Activated T-cell treated with anti-CD3 and anti-CD28 coated beads, Interleukin-2, amount 50 U/mL, for 1 hour (primary cell): ENCODE results near the gene EEF2.
A peak's percentile ranks its signal among the peaks of the same experiment; 100 is the strongest.

ENCODE experiments used
- DNase-seq: peaks from one replicate; pipeline ENCODE4 v3.0.0-alpha.2; 2020

Gene EEF2

DNA sequence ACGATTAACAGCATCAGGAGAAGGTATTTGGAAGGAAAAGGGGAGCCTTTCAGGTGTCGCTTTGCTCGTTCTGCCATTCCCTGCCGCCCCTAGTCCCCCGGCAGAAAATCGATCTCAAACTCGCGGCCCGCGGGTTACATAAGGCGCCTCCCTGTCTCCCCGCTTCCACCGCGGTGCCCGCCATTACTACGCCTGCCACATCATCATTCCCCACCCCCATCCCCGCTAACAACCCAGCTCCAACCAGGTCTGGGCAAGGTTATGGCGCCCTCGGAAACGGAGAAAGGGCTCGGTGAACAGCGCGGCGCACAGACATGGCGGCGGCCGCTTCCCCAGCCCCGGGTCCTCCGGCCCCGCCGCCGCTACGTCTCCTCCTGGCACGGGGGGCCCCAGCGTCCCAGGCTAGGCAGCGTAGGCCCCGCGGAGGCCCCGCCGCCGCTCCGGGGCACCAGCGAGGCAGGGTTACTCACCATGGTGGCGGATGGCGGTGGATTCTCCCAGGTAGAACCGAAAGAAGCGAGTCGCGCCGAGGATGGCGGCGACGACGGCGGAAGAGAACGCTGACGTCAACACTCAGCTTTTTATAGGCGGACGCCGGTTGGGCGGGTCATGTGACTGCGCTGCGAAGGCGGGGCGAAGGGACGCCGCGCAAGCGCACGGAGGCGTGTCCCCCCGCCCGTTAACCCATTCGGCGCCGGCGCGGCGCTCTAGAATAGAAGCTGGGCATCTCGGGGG is at the start of gene EEF2:
Gene EEF2, minus strand, starts transcription at position 556 of the 735 bp plus-strand sequence. Its CDS starts 83 bp downstream, at position 473.
- peak; percentile 93 for DNase-seq

DNA sequence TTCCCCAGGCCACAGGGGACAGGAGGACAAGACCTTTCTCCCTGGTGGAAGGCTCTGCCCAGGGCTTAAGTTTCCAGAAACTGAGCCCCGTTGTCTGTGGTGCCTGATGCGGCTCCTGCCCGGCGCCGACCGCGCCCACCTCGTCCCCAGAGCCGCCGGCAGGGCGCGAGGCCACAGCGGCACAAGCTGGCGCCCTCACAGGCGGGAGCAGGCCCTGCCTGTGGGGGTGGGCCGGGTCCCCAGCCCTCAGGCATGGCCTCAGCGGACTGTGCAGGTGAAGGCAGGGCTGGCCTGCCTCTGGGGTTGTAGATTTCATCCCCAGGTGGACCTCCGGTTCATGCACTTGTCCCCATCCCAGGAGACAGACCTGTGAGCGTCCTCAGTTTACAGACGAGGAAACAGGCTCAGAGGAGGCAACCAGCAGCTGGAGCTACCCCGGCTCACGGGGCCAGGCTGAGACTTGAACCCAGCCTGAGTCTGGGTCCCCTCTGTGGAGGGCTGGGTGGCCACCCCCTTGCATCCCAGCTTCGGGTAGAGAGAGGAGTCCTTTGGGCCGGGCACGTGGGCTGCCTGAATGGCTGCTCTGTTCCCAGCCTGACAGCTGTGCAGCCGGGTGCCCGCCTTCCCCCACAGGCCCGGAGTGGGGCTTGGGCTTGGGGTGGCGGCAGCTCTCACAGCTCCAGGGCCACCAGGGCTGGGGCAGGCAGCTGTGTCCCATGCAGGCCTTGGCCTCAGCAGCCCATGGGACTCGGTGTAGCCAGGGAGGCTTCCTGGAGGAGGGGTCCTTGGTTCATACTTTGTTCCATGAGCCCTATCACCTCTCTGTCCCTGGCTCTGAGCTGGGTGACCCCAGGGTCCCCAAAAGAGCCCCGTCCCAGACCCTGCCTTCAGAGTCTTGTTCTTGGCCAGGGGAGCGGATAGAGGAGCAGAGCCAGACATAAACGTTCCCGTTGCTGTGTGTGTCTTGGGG is 49.1 kb upstream of the EEF2 start:
- DNase-seq: no peak

DNA sequence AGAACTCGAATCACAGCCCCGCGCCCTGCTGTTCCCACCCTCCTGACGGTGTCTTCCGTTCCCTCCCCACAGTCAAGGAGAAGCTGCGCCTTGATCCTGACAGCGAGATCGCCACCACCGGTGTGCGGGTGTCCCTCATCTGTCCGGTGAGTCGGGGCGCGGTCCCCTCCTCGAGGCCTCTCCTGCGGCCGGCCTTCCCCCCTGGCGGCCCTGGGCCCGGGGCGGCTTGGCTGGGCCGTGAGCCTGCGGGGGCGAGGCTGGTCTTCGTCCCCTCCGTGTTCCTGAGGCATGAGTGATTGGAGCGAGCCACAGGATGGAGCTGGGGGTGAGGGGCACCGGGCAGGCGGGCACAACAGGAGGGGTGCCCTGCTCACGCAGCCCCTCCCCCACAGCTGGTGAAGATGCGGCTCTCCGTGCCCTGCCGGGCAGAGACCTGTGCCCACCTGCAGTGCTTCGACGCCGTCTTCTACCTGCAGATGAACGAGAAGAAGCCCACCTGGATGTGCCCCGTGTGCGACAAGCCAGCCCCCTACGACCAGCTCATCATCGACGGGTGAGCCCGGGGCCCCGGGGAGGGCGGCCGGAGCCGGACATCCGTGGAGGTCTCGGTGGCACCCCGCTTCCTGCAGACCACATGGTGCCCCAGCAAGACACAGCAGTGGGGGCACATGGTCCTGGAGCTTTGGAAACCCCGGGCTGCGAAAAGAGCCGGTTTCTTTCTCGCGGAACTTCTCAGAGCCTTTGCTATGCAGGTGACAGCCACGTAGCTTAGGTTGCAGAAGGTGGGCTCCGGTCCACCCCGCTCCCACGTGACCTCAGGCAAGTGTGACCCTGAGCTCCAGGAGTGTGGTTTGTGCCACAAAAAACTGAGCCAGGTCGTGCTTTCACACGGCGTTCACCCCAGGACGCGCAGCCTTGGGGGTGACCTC is 48.0 kb upstream of the EEF2 start:
- DNase-seq: no peak

DNA sequence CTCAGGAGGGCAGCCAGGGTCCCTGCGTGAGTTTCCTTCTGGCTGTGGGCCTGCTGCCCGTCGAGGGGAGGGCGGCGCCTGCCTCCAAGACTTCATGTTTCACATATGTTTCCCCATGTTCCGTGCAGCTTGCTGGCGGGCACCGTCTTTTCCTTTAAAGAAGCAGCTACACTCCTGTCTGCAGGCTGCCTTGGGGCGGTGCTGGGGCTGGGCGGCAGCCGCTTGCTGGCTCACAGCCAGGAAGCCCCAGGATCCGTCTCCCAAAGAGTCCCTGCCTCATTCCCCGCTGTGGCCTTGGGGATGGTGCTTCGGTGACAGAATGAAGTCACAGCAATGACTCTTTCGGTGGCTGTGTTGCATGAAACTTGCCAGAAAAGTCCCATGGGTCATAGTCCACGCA is 47.2 kb upstream of the EEF2 start:
- no peak for DNase-seq

DNA sequence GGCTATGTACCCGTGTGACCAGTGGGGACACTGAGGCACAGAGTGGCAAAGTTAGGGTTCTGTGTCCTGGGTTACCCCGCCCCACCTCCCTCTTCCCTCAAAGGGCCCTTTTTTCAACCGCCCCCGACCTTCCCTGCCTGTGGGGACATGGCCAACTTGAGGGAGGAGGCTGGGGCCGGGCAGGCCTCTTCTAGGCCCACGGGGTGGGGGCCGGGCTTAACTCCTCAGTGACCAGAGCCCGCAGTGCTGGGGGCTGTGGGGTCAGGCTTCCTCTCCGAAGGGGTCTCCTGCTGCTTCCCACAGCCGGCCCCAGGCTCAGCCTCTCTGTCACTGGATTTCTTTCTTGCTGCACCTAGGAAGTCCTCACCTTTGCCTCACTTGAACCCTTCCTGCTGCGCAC is 46.2 kb upstream of the EEF2 start:
- DNase-seq: no peak

DNA sequence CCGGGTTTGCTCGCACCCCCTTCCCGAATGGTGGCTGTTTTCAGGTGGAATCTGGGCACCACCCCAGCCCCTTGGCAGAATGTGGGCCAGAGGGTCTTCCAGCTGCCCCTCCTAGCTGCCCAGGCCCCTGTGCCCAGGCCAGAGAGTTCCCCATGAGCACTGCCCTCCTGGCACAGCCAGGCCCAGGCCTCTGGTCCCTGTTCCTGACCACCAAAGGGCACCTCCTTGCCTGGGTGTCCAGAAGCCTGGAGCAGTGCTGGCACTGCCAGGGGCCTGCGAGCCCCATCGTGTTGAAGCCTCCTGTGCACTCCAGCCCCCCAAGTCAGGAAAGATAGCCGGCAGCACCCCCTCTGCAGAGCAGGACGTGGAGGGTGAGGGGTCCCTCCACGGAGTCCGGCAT is 45.7 kb upstream of the EEF2 start:
- no peak for DNase-seq

DNA sequence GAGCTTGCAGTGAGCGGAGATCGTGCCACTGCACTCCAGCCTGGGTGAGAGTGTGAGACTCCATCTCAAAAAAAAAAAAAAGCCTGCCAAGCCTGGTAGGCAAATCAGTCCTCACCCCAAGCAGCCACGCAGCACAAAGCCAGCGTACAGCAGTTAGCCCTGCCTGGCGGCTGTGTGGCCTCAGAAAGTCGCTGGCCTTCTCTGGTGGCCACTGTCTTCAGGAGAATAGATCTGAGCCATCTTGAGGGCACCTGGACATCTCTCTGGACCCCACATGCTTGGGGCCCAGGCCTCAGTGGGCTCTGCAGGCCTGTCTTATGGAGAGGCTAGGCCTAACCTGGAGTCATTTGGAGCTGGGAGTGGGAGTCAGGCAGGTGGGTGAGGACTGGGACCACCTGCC is 45.3 kb upstream of the EEF2 start:
- no peak for DNase-seq

DNA sequence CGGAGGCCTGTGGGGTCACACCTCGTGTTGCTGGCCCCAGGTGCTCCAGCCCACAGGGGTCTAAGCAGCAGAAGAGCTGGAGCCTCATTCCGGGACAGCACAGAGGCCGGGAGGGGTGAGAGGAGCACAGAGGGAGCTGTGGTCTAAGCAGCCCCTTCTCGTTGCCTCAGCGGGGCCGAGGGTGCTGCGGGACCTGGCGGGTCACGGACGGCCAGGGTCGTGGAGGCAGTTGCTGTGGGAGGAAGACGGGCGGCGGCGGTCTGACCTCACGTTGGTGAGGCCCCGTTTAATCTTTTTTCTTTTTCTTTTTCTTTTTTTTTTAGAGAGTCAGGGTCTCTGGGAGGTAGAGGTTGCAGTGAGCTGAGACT is 44.0 kb upstream of the EEF2 start:
- no peak for DNase-seq

DNA sequence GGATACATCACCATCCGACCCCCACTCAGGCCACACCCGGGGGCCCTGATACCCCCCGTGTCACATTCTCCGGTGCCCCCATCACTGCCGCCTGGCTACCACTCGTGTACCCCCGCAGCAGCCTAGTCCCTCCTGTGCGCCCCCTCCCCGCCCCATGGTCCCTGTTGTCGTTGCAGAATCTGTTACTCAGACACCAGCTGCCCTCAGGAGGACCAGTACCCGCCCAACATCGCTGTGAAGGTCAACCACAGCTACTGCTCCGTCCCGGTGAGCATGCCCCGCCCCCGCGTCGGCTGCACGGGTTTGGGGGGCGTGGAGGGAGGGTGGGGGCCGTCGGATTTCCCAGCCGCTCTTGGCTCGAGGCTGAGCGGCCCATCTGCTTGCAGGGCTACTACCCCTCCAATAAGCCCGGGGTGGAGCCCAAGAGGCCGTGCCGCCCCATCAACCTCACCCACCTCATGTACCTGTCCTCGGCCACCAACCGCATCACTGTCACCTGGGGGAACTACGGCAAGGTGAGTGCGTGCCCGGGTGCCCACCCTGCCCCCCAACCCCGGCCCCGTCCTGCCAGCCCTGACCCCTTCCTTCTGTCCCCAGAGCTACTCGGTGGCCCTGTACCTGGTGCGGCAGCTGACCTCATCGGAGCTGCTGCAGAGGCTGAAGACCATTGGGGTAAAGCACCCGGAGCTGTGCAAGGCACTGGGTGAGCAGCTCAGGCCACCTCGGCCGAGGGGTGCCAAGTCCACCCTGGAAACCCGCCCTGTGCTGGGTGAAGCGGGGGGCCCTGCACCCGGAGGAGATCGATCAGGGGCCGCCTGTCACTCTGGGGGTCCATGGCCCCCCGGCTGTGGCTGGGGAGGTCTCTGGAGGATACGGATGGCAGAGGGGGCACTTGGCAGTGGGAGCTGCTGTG is 43.3 kb upstream of the EEF2 start:
- DNase-seq: no peak

DNA sequence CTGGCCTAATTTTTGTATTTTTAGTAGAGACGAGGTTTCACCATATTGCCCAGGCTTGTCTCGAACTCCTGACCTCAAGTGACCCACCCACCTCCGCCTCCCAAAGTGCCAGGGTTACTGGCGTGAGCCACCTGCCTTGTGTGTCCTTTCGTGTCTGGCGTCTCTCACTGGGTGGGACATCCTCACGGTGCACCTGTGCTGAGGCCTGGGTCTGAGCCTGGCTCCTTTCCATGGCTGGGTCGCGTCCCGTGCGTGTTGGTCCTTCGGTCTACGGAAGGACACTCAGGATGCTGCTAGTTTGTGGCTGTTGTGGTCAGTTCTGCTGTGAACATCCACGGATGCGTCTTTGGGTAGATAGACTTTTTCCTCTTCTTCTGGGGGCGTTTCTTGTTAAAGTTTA is 41.9 kb upstream of the EEF2 start:
- DNase-seq: no peak

DNA sequence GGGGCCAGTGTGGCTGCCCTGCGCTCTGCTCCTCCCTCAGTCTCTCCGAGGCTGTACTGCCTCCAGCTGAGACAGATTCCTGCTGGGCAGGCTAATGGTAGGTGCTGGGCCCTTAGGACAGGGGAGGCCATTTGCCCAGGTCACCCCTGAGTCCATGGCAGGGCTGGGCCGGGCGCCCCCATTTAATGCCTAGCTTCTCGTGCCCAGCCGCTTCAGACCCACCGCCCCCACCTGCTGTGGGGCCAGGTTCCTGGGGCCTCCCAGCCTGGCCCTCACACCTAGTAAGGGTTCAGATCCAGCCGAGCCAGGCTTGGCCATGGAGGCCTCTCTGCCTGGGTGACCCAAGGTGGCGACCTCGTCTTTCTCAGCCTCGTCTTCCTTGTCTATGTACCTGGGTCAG is 40.1 kb upstream of the EEF2 start:
- no peak for DNase-seq

DNA sequence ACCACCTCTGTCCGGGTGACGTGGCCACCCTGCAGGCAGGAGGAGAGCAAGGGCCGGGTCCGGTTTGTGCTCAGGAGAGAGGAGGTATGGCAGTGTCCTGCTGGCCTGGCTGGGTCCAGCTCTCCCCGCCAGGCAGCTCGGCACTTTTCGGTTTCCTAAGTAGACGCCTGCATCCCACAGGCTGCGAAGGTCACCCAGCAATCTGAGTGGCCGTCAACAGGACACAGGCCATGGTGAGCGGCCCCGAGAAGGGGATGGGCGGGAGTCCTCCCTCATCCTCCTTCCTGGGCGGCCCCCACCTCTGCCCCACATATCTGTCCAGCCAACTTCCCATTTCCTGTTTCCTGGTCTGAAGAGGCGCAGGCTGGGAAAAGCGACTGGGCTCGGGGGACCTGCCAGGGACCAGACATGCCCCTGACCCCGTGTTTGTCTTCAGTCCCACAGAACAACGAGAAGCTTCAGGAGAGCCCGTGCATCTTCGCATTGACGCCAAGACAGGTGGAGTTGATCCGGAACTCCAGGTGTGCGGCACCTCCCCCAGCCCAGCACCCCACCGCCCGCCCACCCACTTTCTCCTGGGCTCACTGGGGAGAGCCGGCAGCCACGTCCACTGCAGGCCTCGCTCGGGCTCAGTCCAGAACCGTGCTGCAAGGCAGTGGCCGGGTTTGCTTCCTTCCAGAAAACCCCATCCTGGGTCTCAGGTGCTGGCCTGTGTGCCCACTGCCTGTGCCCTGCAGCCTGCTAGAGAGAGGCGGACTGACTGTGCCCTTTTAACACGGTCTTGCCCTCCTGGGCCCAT is 38.5 kb upstream of the EEF2 start:
- DNase-seq: no peak

DNA sequence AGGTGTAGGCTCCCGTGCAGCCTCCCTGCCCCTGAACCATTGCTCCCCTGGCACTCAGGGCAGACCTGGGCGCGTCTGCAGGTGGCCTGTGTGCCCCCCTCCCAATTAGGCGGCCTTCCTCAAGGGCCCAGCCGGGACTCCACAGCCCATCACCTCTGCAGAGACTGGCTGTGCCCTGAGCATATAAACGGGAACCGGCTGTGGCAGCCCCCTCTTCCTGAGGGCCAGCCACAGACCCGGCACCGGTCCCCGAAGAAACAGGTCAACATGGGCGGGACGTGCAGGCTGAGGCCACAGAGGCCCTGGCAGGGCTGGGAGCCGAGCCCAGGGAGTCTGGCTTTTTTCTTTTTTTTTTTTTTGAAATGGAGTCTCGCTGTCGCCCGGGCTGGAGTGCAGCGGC is 34.3 kb upstream of the EEF2 start:
- DNase-seq: no peak

DNA sequence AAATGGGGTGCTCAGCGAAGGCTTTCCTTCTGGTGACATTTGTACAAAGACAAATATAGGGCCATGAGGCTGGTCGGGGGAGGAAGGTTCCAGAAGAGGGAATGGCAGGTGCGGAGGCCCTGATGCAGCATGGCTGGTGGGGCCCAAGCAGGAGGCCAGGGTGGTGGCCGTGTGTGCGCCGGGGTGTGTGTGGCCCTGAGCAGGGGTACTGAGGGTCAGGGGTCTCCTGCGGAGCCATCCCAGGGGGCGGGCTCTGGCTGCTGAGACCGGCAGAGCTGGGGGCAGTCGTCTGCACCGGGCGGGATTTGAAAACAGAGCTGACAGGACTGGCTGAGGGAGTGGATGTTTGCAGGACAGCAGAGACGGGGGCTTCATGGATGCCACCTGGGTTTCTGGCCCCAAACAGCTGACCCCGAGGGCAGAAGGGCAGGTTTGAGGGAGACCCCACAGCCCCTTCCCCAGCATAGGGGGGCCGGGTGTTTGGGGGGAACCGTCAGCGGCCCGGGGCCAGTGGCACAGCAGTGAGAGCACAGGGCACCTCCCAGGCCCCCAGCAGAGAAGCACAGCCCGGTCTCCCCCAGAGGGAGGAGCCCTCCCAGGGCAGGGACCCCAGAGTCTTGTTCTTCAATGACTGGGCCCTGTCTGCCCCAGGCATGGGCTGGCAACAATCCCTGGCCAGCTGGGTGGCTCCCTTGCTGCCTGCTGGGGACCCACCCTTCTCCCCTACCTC is 33.7 kb upstream of the EEF2 start:
- DNase-seq: no peak

DNA sequence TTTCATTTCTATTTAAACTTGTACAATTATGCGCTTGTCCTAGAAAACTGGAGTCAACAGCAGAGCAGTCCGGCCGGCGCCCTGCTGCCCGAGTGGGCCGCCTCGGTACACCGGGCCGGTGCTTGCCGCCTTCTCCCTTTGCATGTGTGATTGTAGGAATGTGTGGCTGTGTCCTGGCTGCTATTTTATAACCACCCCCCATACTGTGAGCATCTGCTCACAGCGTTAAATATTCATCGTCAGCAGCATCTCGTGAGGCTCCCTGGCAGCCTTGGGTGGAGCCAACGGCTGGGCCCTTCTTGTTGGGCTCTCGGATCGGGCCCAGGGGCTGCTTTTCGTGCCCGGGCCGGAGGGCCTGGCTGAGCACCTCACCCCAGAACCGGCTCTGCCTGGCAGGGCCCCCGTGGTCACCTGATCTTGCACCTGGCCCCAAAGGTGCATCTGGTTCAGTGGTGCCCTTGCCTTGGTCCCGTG is 32.9 kb upstream of the EEF2 start:
- no peak for DNase-seq

DNA sequence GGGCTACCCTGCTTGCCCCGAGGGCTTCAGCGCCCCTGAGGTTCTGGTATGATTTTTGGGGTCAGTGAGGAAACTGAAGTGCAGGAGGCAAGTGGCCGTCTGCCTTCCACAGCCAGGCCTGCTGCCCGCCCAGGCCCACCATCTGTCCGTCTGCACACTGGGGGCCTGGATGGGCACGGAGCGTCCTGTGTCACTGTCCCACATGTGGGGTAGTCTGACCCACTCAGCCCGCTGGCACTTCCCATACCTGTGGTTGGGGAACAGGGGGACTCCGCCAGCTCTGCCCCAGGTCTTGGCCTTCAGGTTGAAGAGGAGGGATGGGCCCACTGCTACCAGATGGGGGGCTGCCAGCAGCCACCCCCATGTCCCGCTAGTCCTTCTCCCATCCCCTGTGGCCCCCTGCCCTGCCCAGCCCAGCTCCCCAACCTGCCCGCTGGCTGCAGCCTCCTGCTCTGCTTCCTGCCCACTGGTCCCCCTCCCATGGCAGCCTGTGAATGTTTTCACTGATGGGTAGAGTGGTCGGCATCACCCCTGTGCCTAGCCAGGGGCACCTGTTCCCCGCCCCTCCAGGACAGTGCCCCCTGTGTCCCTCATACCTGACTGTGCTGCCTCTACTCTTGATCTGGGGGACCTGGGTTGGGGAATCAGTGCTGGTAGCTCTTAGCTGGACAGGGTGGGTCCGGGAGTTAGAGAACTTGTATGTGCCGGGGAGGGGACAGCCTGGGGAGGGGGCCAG is 31.8 kb upstream of the EEF2 start:
- no peak for DNase-seq

DNA sequence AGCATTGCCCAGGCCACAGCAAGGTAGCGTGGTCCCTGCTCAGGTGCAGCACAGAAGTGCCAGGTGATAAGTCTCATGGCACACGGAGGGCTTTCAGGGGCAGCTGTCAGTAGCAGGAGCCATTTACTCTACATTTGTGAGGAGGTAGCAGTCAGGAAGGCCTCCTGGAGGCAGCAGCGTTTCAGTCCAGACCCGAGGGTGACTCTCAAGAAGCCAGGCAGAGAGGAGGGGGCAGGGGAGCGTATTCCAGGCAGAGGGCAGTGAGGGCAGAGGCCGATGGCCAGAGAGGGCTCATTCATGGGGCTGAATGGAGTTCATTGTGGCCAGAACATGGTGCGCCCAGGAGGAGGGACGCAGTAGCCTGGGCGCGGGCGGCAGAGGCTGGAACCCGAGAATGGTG is 31.2 kb upstream of the EEF2 start:
- no peak for DNase-seq

DNA sequence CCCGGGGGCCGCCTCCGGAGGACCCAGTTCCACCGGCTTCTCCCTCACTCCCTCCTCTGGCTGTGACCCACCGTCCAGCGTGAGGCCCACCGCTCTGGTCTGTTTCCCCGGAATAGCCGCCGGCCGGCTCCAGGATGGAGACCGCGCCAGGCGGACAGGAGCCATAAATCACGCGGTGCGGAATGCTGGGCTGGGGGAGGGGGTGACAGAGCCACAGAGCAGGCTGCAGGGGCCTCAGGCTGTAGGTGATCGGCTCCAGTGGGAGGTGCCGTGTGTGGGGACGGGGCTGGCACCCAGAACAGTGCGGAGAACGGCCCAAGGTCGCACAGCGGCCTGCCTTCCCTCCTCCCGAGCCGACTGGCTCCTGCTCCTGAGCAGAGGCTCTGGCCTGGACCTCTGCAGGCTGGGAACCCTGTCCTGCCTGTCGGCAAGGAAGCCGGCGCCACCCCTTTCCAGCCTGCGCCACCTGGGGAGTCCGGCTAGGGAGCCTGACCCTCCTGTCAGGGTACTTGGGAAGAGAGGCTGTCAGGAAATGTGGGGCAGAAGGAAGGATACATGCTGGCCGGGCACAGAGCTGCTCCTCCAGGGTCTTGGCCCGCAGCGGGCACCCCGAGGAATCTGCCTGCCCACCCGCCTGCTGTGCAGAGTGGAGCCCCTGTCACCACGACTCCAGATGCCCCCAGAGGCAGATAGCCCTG is 30.6 kb upstream of the EEF2 start:
- DNase-seq: no peak
